Endometrial microvascular endothelial cells (primary cell): ENCODE measurements around the gene FAIM2. TPM values are rescaled to one million over a fixed set of nuclear protein-coding genes. Genes with fewer than 3 reads are reported as not detected.

Experiments used
- in situ Hi-C: cut with HindIII; loops from 2 replicates; pipeline ENCODE4 v1.10.0; 2017; ENCODE audit warnings: low sequenced_read_pairs, low pct_unique_long_range_greater_than_20kb; ENCODE audit errors: inconsistent ontology term
- total RNA-seq: library from RNA; depleted of rRNA; stranded (reverse); fragments of >200 nt; gene quantifications from one replicate; pipeline ENCODE4 v1.2.3, GENCODE V29; 2015; ENCODE audit errors: inconsistent ontology term

The FAIM2 gene
- total RNA-seq, 1 donor from 2014 or later = not detected

DNA sequence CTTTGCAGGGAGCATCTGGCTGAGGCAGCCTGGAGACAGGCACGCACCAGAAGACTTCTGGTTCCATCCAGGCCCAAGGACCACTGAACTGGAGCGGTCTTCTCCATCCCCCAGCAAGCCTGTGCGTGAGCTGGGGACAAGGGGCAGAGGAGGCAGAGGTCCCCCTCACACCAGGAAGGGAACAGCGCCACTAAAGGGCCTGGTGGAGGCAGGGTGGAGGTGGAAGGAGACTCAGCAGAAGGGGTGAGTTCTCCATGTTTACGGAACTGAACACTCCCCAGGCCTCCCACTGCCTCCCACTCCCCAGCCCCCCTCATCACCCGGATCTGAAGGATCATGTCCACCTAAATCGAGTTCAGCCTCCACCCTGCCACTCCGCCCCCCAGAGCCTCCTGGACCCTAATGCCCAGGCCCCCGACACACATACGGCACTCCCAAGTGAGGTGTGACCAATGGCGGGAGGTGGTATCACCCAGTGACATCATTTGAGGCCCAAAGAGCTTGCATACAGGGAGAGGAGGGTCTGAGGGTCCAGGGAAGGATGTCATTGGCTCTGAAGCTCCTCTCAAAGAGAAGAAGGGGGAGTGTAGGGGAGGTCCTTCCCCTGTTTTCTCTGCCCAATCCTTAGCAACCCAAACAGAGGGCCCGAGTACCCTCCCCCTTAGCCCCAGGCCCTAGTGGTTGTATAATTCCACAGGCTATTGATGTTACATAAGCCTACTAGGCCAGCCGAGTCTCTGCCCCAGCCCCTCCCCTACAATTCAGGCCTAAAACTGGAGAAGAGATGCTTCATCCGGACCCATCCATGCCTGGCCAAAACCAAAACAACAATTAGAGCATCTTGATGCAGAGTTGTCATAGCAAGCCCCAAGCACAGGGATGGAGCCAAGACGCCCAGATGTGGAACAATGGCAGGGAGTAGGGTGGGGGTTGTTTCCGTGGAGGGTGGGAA is 1.0 kb downstream of the FAIM2 start:
- in situ Hi-C loops = no loop called here

- in situ Hi-C loops = no loop called here
Observed at GRCh38 chr12:49901986-49902385, 1.7 kb downstream of the FAIM2 start.

GRCh38 chr12:49901026-49901425 is 2.7 kb downstream of the FAIM2 start:
- in situ Hi-C loops = no loop called here

GRCh38 chr12:49900371-49900770 is 3.3 kb downstream of the FAIM2 start:
- in situ Hi-C loops = no loop called here

GRCh38 chr12:49899921-49900320 is 3.8 kb downstream of the FAIM2 start:
- in situ Hi-C loops = no loop called here

- in situ Hi-C loops = no loop called here
Observed at GRCh38 chr12:49899286-49899843, 4.3 kb downstream of the FAIM2 start.

GRCh38 chr12:49897276-49897675 is 6.4 kb downstream of the FAIM2 start:
- in situ Hi-C loops = no loop called here

- in situ Hi-C loops = no loop called here
Observed at GRCh38 chr12:49895773-49896172, 7.9 kb downstream of the FAIM2 start.

- in situ Hi-C loops = no loop called here
Observed at GRCh38 chr12:49894751-49895148, 8.9 kb downstream of the FAIM2 start.

GRCh38 chr12:49893753-49894750 is 9.6 kb downstream of the FAIM2 start:
- in situ Hi-C loops = no loop called here

DNA sequence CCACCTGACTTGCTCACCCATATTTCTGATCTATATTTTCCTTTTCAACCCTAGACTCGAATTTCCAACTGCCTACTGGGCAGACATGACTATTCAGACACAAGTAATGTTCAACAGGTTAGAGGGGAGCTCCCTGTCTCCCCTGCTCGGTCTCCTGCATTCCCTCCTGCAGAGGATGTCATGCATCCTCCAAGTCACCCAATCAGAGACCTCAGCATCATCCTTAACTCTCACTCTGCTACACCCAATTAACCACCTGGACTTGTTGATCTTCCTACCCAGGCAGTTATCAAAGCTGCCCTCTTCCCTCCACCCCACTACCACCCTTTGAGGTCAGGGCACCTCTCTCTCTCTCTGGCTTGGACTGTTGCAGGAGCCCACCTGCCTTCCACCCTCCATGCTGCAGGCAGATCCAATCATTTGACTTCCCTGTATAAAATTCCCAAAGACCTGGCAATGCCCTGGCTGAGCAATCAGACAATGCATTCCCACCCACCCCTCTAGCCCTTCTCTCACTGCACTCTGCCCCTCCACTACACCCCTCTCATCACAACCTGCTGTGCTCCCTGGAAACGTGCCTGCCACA is 10.9 kb downstream of the FAIM2 start:
- in situ Hi-C loops = no loop called here

DNA sequence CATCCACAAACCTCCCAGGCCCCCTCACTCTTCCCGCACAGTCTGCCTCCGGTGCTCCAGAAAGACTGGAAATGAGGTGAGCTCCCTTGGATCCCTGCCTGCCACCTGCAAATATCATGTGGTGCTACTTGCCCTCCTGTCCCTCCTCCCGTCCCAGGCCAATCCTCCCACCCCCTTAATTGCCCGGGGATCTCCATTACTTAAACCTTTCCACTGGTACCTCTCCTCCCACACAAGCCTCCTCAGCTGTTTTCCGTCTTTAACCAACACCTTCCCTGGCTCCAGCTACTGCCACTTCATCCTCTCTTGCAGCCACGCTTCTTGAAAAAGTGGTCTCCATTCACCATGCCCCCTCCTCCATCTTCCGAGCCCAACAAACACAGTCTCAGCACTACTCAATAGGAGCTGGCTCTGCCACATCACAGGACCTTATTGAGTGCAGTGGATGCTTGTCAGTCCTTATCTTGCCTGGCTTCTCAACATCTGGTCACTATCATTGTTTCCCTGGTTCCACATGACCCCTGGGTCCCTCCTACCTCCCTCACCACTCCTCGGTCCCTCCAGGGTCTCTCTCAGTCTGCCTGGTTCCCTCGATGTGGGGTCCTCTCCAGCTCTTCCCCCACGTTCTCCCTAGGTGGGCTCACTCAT is 11.5 kb downstream of the FAIM2 start:
- in situ Hi-C loops = no loop called here

GRCh38 chr12:49891476-49891875 is 12.2 kb downstream of the FAIM2 start:
- in situ Hi-C loops = no loop called here

DNA sequence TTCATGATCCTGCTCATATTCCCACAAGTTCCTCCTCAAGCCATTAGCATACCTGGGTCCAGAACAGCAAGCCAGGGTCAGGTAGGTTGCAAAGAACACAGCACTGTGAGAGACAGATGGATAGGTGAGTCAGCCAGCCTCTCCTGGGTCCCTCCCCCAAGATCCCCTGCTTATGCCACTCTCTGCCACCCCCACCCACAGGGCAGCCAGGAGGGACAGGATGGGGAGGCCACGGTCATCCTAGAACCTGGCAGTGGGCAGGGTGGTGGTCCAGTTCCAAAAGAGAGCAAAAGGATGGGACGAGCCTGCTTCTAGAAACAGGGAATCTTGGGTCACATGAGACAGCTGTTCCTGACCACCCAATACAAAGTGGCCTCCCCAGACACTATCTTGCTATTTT is 12.7 kb downstream of the FAIM2 start:
- in situ Hi-C loops = no loop called here

GRCh38 chr12:49890096-49890461 is 13.6 kb downstream of the FAIM2 start:
- in situ Hi-C loops = no loop called here

DNA sequence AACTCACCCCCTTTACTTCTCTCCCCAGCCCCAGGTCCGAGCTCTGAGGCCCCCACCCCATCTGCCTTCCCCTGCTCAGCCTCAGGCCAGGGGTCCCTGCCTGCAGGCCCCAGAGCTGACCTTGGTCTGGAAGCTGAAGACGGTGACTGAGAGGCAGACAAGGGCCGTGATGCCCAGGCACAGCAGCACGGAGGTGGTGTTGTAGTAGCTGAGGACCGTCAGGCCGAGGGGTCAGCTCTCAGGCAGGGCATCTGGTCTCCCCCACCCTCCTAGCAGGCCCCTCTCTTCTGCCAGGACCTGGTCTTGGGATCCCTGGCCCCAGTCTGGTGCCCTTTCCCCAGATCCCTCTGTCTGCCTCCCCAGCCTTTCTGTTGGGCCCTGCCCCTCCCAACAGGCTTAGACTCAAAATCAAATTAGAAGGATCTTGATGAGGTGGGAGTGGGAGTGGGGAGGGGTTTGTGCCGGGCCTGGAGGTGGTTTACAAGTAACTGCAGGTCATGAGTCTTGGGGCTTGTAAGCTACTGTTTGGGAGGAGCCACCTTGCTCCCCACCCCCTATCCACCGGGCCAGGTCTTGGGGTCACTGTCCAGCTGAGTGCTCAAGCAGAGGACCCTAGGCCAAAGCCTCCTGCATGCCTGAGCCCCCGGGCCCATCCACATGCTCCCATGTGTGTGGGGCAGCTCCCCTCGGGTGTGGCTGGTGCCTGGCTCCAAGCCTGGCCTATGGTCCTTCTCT is 14.2 kb downstream of the FAIM2 start:
- in situ Hi-C loops = no loop called here

DNA sequence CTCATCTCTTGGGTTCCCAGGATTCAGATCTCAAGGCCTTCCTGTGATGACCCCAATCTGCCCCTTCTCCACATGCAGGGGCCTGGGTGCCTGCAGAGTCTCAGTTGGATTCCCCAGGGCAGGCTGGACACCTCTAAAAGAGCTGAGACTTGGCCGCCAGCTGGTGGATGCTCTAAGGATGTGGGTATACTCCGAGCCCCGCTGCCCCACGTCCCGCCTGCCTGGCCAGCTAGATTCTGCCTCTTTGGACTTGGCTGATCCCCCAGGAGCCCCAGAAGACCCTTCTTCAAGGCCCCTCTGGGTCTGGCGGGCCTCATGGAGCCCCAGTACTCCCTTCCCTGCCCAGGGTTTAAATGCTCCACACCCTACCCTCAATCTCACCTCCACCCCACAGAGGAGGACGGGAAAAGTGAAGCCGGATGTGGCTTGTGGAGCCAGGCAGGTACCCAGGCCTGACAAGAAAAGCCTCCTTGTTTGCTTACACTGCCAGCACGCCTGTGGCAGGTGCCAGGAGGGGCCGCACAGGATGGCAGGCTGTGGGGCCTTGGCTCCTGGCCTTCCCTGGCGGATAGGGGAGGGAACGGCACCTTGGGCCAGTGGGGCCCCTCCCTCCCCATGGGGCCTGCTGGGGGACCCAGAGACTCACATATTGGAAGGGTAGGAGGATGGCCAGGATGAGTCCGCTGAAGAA is 15.1 kb downstream of the FAIM2 start:
- in situ Hi-C loops = no loop called here
